GM18870 (cell line): ENCODE data around the gene KANK2.
"Not testable (repeated sequence)": the region's sequence is repeated elsewhere in the genome, so short reads cannot be mapped to it uniquely, and the experiment has no call there.

Experiments used
- ATAC-seq: cut with Tn5 transposase; IDR thresholded peaks from one replicate; pipeline ENCODE4 v1.9.1; 2021; ENCODE audit warnings: moderate library complexity; ENCODE audit not compliant: unreplicated experiment

Gene KANK2

GRCh38 chr19:11175920-11176319, 21.4 kb downstream of the KANK2 start:
- no peak for ATAC-seq

- no peak for ATAC-seq
Measured at GRCh38 chr19:11174336-11174735, 23.0 kb downstream of the KANK2 start.

DNA sequence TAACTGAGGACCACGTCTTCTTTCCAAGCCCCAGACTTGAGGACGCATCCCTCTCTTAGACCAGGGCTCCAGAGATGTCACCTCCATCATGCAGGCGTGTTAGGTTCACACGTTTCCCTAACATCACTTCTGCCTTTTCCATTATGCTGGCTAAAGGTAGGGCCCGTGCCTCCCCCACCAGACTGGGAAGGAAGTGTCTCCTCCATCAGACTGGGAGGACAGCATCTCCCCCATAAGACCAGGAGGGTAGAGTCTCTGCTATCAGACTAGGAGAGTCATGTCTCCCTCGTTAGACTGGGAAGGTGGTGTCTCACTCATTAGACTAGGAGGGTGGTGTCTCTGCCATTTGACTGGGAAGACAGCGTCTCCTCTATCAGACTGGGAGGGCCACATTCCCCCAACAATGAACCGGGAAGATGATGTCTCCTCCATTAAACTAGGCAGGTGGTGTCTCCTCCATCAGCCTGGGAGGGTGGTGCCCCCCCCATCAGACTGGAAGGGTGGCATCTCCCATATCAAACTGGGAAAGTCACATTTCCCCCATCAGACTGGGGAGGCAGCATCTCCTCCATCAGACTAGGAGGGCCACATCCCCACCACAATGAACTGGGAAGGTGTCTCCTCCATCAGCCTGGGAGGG, 23.7 kb downstream of the KANK2 start:
- ATAC-seq: no peak

- ATAC-seq: no peak
Measured at GRCh38 chr19:11172576-11172975, 24.8 kb downstream of the KANK2 start.

GRCh38 chr19:11171144-11171543, 26.2 kb downstream of the KANK2 start:
- no peak for ATAC-seq

GRCh38 chr19:11169896-11170678, 27.3 kb downstream of the KANK2 start:
- no peak for ATAC-seq

DNA sequence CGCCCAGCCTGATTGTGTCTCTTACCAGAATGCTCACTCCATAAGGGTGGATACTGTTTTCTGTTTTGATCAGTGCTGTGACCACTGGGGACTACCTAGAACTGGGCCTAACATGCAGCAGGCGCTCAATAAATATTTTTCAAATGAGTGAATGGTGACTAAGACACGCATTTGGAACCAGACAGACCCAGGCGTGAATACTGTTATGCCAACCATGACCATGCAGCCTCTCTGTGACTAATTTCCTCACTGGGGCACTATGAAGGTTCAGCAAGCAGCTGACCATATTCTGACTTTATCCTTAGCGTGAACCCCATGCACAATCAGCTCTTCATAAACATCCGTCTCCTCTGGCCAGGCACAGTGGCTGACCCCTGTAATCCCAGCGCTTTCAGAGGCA, 28.8 kb downstream of the KANK2 start:
- ATAC-seq: no peak

DNA sequence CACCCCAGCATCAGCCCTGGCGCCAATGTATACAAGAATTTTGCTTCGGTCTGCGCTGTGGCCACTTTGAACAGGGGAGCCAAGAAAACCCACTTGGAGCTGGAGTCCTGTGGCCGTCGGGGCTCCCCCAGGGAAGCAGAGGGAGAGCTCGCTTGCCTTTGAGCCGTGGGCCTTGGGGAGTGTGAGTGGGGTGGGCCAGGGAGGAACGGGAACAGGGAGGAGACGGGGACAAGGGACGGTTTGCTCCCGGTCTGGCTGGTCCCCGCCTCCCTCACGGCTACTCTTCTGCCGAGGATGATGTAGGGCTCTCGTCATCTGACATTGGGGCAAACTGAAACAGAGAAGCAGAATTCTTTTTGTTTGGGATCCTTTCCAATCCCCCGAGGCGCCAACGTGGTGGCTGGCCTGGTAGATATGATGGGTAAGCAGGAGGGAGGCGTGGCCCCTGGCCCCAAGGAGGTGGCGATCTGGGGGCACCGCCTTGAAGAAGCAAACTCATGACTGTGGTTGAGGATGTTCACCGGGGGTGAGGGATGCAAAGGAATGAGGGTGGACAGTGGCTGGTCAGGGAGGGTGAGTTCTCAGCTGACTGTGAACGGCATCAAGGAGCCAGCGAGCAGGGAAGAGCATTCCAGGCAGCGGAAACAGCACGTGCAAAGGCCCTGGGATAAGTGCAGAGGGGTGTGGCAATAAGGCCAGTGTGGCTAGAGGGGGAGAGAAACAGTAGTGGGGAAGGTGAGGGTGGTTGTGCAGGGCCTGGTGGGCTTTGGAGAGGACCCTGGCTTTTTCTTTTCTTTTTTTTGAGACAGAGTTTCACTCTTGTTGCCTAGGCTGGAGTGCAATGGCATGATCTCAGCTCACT, 30.8 kb downstream of the KANK2 start:
- no peak for ATAC-seq

- ATAC-seq: no peak
Measured at GRCh38 chr19:11165486-11166030, 31.8 kb downstream of the KANK2 start.

DNA sequence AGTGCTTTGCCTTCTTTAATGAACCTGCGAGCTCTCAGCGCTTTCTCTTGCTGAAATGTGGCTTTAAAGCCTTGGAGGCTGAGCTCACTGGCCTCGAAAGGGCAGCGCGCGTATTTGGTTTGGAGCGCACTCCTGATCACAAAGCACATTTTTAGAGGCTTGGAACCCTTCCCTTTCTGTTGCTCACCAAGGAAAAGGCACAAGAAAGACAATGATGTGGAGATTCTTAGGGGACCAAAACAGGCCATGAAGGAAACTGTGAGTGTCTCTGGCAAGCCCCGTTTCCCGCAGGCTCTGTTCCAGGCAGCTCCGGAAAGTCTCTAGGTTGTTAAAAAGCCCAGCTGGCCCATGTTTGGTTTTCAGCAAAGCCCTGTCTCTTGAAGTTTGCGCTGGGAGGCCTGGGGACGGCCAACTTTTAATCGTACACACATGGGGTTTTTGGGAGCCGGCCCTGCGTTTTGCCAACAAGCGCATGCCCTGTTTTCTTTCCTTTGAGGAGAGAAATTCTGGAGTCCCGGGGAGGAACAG, 32.4 kb downstream of the KANK2 start:
- ATAC-seq: no peak

- ATAC-seq: no peak
Measured at GRCh38 chr19:11164296-11164695, 33.0 kb downstream of the KANK2 start.

DNA sequence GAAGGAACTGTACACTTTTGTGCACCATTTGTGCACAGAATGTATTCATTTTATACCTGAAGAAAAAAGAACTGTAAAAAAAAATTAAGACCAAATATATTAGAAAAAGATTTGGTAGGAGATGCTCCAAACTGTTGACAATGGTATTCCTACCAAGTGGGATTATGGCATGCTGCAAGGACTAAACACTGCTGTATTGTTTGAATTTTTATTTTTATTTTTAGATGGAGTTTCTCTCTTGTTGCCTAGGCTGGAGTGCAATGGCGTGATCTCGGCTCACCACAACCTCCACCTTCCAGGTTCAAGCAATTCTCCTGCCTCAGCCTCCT, 36.9 kb downstream of the KANK2 start:
- ATAC-seq: not testable (repeated sequence)

DNA sequence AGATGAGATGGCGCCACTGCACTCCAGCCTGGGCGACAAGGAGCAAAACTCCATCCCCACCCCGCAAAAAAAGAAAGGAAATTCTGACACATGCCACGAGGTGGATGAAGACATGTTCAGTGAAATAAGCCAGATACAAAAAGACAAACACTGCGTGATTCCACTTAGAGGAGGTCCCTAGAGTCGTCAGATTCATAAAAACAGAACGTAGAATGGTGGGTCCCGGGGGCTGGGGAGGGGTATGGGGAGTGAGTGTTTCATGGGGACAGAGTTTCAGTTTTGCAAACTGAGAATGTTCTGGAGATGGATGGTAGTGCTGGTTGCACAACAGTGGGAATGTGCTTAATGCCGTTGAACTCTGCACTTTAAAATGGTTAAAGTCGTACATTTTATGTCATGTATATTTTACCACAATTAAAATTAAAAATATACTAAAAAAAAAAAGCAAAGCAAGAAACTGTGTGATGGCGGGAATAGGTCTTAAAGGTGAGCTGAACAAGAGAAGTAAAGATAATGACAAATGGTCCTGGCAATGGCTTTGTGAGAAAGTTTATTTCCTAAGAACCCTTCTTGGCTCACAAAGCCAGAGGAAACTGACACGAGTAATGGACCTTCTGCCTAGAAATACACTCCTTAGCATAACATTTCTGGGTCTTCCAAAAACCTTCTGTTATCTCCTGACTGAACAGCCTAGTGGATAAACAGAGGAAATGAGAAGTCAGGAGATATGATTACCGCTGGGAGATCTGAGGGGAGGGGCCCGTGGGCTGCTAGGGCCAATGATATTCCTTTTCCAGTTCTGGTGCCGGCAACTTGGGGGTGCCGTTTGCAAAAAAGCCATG, 37.5 kb downstream of the KANK2 start:
- no peak for ATAC-seq

DNA sequence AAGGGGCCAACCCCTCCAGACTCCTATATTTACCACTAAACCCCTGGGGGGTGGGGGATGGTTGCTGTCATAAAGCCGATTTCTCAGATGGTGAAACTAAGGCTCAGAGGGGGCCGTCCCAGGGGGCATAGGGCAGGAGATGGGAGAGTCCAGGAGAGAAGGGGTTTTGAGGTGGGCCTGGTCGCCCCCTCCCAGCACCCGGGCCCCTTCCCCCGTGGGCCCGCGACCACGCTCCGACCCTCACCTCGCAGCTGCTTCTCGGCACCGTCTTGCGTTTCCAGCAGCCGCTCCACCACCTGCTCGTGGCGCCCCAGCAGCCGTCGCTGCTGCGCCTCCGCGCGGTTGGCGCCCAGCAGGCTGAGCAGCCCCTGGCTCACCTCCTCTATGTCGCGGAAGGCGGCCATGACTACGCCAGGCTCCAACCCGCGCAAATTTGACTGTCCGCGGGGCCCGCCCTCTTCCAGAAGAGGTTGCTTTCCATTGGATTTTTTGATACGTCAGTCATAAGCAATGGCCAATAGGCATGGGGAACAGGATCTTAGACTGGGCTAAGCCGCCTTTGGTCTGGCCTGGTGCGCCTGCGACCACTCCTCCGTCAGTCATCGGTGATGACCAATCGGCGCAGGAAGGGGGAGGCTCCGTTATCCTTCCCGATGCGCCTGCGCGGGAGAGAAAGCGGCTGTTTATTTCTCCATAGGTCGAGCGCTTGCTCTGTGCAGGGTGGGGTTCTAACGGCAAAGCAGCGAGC, 41.8 kb downstream of the KANK2 start, which contains the start of gene SPC24:
SPC24 (minus strand) TSS at position 410 of the 748 bp plus-strand sequence; CDS start at position 404, 6 bp downstream.
- ATAC-seq: peak; percentile 98

DNA sequence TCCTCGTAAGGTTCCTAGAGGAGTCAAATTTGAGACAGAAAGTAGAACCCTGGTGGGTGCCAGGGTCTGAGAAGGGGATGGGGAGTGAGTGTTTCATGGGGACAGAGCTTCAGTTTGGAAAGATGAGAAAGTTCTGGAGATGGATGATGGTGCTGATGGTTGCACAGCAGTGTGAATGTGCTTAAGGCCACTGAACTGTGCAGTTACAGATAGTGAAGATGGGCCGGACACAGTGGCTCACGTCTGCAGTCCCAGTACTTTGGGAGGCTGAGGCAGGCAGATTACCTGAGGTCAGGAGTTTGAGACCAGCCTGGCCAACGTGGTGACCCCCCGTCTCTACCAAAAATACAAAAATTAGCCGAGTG, 42.7 kb downstream of the KANK2 start:
- no peak for ATAC-seq

DNA sequence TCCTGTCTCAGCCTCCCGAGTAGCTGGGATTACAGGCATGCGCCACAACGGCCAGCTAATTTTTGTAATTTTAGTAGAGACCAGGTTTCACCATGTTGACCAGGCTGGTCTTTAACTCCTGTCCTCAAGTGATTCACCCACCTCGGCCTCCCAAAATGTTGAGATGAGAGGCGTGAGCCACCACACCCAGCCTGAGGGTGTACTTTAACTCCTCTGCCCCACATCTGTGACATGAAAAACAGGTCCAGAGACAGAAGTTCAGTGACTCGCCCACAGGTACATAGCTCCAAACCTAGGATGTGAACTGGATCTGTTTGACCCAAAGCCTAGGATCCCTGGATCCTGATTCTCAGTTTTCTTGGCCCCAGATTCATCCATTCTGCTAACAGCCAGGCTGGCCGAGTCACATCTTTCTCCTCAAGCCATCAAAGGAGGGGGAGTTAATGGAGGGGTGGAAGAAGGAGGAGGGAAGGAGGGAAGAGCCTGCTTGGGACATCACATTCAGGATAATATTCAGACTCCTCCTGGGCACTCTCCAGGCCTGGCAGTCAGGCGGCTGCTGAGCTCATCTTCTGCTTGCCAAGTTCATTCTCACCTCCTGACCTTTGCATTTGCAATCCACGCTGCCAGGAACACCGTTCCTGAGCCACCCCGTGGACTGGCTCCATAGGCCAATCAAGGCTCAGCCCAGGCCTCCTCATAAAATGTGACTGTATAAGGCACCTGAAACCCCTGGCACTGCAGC, 44.9 kb downstream of the KANK2 start:
- ATAC-seq: no peak

GRCh38 chr19:11151181-11151580, 46.2 kb downstream of the KANK2 start:
- no peak for ATAC-seq

GRCh38 chr19:11148001-11148400, 49.3 kb downstream of the KANK2 start:
- no peak for ATAC-seq

DNA sequence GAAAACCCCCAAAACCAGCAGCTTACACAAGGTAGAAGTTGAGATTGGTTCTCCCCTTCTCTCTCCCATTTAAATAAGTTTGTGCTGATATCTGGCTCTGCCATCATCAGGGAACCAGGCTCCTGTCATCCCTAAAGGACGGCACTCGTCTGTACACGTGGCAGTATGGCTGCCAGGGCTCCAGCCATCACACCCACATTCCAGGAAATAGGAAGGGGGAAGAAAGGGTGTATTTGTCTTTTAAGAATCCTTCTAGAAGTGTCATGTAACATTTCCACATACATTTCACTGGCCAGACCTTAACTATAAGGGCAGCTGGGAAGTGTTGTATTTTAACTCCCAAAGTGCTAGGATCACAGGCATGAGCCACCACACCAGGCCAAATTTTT, 51.8 kb downstream of the KANK2 start:
- ATAC-seq: no peak
